ENCODE data around the gene SDC1.

Gene SDC1

DNA sequence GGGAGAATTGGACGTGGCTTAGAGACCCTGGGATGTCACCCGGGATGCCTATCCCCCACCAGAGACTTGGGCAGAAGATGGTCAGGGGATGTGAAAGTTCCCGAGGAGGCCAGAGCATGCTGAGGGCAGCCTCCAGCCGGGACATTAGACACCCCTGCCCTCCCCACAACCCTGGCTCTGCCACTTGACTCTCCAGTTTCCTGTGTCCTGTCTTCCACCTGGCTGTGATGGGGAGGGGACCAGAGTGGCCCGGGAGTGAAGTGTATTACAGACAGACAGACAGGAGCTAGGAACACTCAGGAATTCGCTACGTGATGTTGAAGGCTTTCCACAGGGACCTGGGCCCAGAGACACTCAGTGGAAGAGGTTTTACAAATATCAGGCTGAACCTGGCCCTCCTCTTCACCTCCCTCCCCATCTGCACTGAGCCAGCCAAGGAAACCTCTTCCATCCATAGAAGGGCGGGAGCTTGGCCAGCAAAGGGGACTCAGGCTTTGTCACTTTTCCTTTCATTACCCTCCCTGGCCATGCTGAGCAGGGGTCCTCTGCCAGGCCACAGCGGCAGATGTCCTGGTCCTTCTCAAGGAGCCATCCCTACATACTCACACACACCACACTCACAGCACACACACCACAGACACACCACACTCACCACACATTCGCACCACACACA lies 60.7 kb downstream of the SDC1 start:
- H3K4me3 ChIP-seq (ENCODE audit: low read depth, low read length): no peak overlapping the region
- TF ChIP-seq, protein P1, sequence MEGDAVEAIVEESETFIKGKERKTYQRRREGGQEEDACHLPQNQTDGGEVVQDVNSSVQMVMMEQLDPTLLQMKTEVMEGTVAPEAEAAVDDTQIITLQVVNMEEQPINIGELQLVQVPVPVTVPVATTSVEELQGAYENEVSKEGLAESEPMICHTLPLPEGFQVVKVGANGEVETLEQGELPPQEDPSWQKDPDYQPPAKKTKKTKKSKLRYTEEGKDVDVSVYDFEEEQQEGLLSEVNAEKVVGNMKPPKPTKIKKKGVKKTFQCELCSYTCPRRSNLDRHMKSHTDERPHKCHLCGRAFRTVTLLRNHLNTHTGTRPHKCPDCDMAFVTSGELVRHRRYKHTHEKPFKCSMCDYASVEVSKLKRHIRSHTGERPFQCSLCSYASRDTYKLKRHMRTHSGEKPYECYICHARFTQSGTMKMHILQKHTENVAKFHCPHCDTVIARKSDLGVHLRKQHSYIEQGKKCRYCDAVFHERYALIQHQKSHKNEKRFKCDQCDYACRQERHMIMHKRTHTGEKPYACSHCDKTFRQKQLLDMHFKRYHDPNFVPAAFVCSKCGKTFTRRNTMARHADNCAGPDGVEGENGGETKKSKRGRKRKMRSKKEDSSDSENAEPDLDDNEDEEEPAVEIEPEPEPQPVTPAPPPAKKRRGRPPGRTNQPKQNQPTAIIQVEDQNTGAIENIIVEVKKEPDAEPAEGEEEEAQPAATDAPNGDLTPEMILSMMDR (IDR thresholded peaks at IDR 0.05; ENCODE audit: low read depth, low read length): no peak

DNA sequence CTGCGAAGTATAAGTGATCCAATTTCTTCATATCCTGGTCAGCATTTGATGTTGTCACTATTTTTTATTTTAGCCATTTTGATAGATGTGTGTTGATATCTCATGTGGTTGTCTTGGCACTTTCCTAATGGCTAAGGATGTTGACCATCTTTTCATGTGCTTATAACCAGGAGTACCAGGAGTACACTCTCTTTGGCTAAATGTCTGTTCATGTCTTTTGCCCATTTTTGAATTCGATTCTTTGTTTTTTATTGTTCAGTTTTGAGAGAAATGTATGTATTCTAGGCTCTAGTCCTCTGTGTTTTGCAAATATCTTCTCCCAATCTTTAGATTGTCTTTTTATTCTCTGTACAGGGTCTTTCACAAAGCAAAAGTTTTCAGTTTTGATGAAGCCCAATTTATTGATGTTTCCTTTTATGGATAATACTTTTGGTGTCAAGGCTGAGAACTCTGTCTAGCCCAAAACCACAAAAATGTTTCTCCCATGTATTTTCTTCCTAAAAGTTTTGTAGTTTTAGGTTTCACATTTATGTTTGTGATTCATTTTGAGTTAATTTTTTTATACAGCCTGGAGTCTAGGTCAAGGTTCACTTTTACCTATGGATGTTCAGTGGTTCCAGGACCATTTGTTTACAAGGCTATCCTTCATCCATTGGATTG lies 65.4 kb downstream of the SDC1 start:
- H3K4me3 ChIP-seq (ENCODE audit: low read depth, low read length): no peak overlapping the region
- TF ChIP-seq, protein P1 (IDR thresholded peaks at IDR 0.05; ENCODE audit: low read depth, low read length): no peak

- TF ChIP-seq, protein P1 (IDR thresholded peaks at IDR 0.05; ENCODE audit: low read depth, low read length): no peak
- no peak overlapping the region for H3K4me3 ChIP-seq (ENCODE audit: low read depth, low read length)
Measured at GRCh38 chr2:20157193-20157891, 67.6 kb downstream of the SDC1 start.

GRCh38 chr2:20156836-20157192 lies 68.1 kb downstream of the SDC1 start:
- TF ChIP-seq, protein P1 (IDR thresholded peaks at IDR 0.05; ENCODE audit: low read depth, low read length): no peak
- H3K4me3 ChIP-seq (ENCODE audit: low read depth, low read length): no peak overlapping the region

DNA sequence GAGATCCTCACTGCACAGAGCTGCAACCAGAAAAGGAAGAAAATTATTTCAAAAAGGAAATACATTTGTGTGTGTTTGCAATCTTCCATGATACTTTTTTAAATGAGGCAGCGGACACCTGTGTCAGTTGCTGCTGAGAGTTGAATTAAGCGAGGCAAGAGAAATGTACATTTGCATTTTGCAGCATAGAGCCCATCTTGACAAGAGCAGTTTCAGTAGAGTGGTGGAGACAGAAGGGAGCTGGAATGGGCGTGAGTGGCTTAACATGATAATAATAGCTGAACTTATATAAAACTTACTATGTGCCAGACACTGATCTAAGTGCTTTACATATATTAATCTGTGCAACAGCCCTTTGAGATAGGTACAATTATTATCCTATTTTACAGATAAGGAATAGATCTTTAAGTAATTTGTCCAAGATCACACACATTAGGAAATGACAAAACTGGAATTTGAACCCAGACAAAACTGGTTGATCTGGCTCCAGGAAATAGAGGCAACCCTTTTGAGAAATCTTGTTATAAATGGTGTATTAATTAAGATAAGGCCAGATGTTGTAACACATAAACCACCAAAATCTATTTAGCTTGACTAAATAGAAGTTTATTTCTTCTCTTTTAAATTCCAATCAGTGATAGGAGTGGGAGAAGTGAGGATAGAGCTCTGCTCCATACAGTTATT lies 68.7 kb downstream of the SDC1 start:
- H3K4me3 ChIP-seq (ENCODE audit: low read depth, low read length): no peak overlapping the region
- TF ChIP-seq, protein P1 (IDR thresholded peaks at IDR 0.05; ENCODE audit: low read depth, low read length): no peak

DNA sequence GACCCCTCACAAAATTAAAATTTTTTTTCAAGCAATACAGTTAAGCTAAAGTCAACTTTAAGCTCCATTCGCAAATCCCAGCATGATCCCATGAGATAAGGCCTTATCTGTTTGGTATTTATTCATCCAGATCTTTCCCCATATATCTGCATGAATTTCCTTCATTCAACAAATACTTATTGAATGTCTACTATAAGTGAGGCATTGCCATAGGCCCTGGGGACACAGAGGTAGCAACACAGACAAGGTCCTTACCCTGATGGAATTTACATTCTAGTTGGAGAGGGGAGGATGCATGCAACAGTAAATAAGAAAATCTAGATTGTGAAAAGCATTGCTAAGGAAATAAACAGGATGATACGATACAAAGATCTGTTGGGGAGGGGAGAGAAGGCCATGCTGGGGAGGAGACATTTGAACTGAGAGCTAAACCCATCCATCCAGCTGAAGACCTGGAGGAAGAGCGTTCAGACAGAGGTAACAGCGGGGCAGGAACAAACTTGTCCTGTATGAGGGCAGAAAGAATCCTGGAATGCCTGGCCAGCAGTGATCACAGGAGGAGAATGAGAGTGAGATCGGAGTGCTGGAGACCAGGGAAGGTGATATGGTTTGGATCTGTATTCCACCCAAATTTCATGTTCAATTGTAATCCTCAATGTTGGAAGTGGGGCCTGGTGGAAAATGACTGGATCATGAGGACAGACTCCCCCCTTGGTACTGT lies 71.6 kb downstream of the SDC1 start:
- H3K4me3 ChIP-seq (ENCODE audit: low read depth, low read length): no peak overlapping the region
- TF ChIP-seq, protein P1 (IDR thresholded peaks at IDR 0.05; ENCODE audit: low read depth, low read length): no peak

All from WI38 (cell line).